PFSK-1 (cell line): ENCODE data around the gene CTTNBP2.

ENCODE experiments used
- FOXP2 ChIP-seq: optimal IDR thresholded peaks from 2 replicates; pipeline ENCODE3; 2011; ENCODE audit warnings: borderline replicate concordance, control low read depth, inconsistent platforms; ENCODE audit not compliant: insufficient read depth; ENCODE audit errors: extremely low read length, extremely low read depth
- POLR2AphosphoS5 ChIP-seq: IDR thresholded peaks from 2 replicates; pipeline ENCODE4 v1.6.1; 2012; ENCODE audit warnings: low read depth, mild to moderate bottlenecking, control low read depth, low read length, moderate library complexity
- REST ChIP-seq, 2 experiments: IDR thresholded peaks; 2 replicates each; pipeline versions ENCODE4 v1.6.1 to v1.8.0; 2011 to 2012; ENCODE audit warnings: low read depth in 2 of 2, low read length in 2 of 2, control low read depth in 1 of 2, inconsistent platforms in 1 of 2, mild to moderate bottlenecking in 1 of 2, moderate library complexity in 1 of 2; ENCODE audit not compliant: insufficient read depth in 1 of 2
- SIN3A ChIP-seq: IDR thresholded peaks from 2 replicates; pipeline ENCODE4 v1.6.1; 2012; ENCODE audit warnings: mild to moderate bottlenecking, low read length, moderate library complexity, borderline replicate concordance; ENCODE audit not compliant: insufficient read depth
- TAF1 ChIP-seq: IDR thresholded peaks from 2 replicates; pipeline ENCODE4 v1.6.1; 2012; ENCODE audit warnings: low read length, control low read depth, borderline replicate concordance; ENCODE audit not compliant: insufficient read depth

Gene CTTNBP2

DNA sequence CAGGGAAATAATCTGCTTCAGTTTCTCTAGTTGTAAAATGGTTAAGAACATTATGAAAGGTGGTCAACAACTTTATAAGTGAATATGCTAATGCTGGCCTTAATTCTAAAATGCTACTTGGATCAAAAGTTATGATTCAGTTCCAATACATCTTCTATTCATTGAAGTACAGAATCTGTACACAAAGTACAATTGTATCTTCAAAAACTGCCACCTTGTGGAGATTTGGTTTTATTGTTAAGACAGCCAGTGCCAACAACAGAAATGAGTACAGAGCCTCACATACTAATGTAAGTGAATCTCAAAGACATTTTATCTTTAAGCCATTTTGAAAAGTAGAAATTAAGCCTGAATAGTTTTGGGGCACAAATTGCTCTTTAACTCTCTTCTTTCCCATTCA lies 199.4 kb downstream of the CTTNBP2 start:
- TF ChIP-seq REST (IDR thresholded peaks at IDR 0.05; ENCODE audit: insufficient read depth in 1 of 2, low read depth in 2 of 2, low read length in 2 of 2) (no peak), TAF1 (no peak), POLR2AphosphoS5 (no peak), SIN3A (no peak), FOXP2 (no peak)

DNA sequence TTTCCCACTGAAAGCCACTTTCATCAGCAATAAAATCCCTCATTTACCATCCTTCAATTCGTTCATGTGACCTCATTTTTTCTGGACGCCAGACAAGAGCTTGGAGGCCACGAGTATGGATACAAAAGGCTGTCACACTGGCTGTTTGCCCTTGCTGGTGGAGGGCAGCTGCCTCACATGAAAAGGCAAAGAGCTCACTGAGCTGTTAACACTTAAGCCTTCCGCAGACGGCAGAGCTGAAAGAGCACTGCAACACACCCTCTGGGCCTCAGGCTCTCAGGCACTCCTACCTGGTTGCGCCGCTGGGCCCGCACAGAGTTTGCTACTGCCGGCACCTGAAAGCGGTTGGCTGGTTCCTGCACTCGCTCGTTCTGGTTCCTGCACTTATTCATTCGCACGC lies 199.9 kb downstream of the CTTNBP2 start:
- TF ChIP-seq SIN3A (no peak), REST (IDR thresholded peaks at IDR 0.05; ENCODE audit: insufficient read depth in 1 of 2, low read depth in 2 of 2, low read length in 2 of 2) (no peak), FOXP2 (no peak), POLR2AphosphoS5 (no peak), TAF1 (no peak)

- TF ChIP-seq REST (IDR thresholded peaks at IDR 0.05; ENCODE audit: insufficient read depth in 1 of 2, low read depth in 2 of 2, low read length in 2 of 2) (no peak), TAF1 (no peak), SIN3A (no peak), POLR2AphosphoS5 (no peak), FOXP2 (no peak)
Measured at GRCh38 chr7:117672453-117672852, 200.8 kb downstream of the CTTNBP2 start.

GRCh38 chr7:117669818-117670217 lies 203.4 kb downstream of the CTTNBP2 start:
- no peak for TF ChIP-seq TAF1
- TF ChIP-seq SIN3A: no peak
- no peak for TF ChIP-seq REST (IDR thresholded peaks at IDR 0.05; ENCODE audit: insufficient read depth in 1 of 2, low read depth in 2 of 2, low read length in 2 of 2)
- TF ChIP-seq POLR2AphosphoS5: no peak
- no peak for TF ChIP-seq FOXP2

- no peak for TF ChIP-seq POLR2AphosphoS5
- TF ChIP-seq REST (IDR thresholded peaks at IDR 0.05; ENCODE audit: insufficient read depth in 1 of 2, low read depth in 2 of 2, low read length in 2 of 2): no peak
- TF ChIP-seq FOXP2: no peak
- TF ChIP-seq SIN3A: no peak
- TF ChIP-seq TAF1: no peak
Measured at GRCh38 chr7:117667456-117667855, 205.8 kb downstream of the CTTNBP2 start.
